Testis (tissue), 2 donors: ENCODE results near the gene CENPP.
"Not testable (repeated sequence)": the region's sequence is repeated elsewhere in the genome, so short reads cannot be mapped to it uniquely, and the experiment has no call there.

Experiments used
- CTCF ChIP-seq, 3 experiments: fragments of 450-650 bp in 2 of 3; fragments of 200-600 bp in 1 of 3; sonication (generic) in 1 of 3; IDR thresholded peaks; one replicate each; pipeline ENCODE4 v1.5.1; 2016 to 2019; ENCODE audit warnings: antibody characterized with exemption in 3 of 3, mild to moderate bottlenecking in 2 of 3, moderate library complexity in 1 of 3
- POLR2A ChIP-seq: fragments of 450-650 bp; IDR thresholded peaks from one replicate; pipeline ENCODE4 v1.6.1; 2017; ENCODE audit warnings: antibody characterized with exemption, mild to moderate bottlenecking, moderate library complexity

GRCh38 chr9:92595075-92595474, 269.3 kb downstream of the CENPP start:
- TF ChIP-seq POLR2A; CTCF (IDR thresholded peaks at IDR 0.05): not testable (repeated sequence)
